Thyroid gland (tissue), 4 donors: Measurements from ENCODE around the gene NDUFB3. TPM values are rescaled to one million over a fixed set of nuclear protein-coding genes. Genes with fewer than 3 reads are reported as not detected.

Experiments used
- DNase-seq, 2 donors: peaks; one replicate each; pipeline ENCODE4 v3.0.0-alpha.2; 2019
- H3K27ac ChIP-seq, 3 donors: fragments of 200-600 bp; sonication (generic); 1 replicate in 2 of 3; 2 replicates in 1 of 3; pipeline ENCODE4 v1.5.1; 2016 to 2019; ENCODE audit warnings: mild to moderate bottlenecking in 1 of 3, moderate library complexity in 1 of 3
- H3K27me3 ChIP-seq: fragments of 200-600 bp; sonication (generic); one replicate; pipeline ENCODE4 v1.5.1; 2019
- H3K36me3 ChIP-seq, 2 donors: fragments of 200-600 bp; sonication (generic); one replicate each; pipeline ENCODE4 v1.5.1; 2016 to 2019
- H3K4me1 ChIP-seq, 2 donors: fragments of 200-600 bp; sonication (generic); one replicate each; pipeline ENCODE4 v1.5.1; 2017 to 2019
- H3K4me3 ChIP-seq, 3 donors: fragments of 200-600 bp; sonication (generic); replicated peaks in 1 of 3; 1 replicate in 2 of 3; 2 replicates in 1 of 3; pipeline ENCODE4 v1.5.1; 2016; ENCODE audit warnings: mild to moderate bottlenecking in 1 of 3
- H3K9me3 ChIP-seq: fragments of 200-600 bp; sonication (generic); one replicate; pipeline ENCODE4 v1.5.1; 2017
- CTCF ChIP-seq, 6 experiments: fragments of 200-600 bp in 3 of 6; fragments of 450-650 bp in 3 of 6; sonication (generic) in 3 of 6; IDR thresholded peaks; one replicate each; pipeline ENCODE4 v1.5.1; 2016 to 2019; ENCODE audit warnings: antibody characterized with exemption in 6 of 6, mild to moderate bottlenecking in 2 of 6, inconsistent platforms in 1 of 6, moderate library complexity in 1 of 6
- POLR2A ChIP-seq, 2 donors: fragments of 450-650 bp; IDR thresholded peaks; one replicate each; pipeline ENCODE4 v1.6.1; 2017; ENCODE audit warnings: antibody characterized with exemption in 2 of 2, mild to moderate bottlenecking in 2 of 2, moderate library complexity in 1 of 2
- WGBS, 2 donors: methylation state at CpG; one replicate each; pipeline ENCODE4 v1.1.5; 2017; 5-methylcytosine and 5-hydroxymethylcytosine counted together
- intact Hi-C: fragments of 100-400 bp; cut with DNase I; formaldehyde crosslinking; loops from one replicate; pipeline ENCODE4 v1.15.1; 2023
- total RNA-seq, 4 donors: library from RNA; depleted of rRNA; stranded (reverse); fragments of >200 nt; gene quantifications; one replicate each; pipeline ENCODE4 v1.2.3, GENCODE V29; 2016

The NDUFB3 gene
- total RNA-seq, 4 donors from 2014 or later: 42.4 to 95.2 (median 86.5) TPM

- 85 to 94% methylated on average over 1 of the region's 1 CpG for WGBS, 2 donors
- Histone ChIP-seq H3K36me3 (no peaks in the 10 kb centered on the region), H3K4me3 (no peak overlapping the region), H3K27ac (peak overlapping the region; percentile 98 to 100 (median 99)), H3K9me3 (no peaks in the 10 kb centered on the region), H3K4me1 (peaks cover 60 to 74% of the 10 kb centered on the region in 2 donors), H3K27me3 (no peaks in the 10 kb centered on the region)
- no peak for DNase-seq
- intact Hi-C loops: no loop called here
- TF ChIP-seq CTCF (IDR thresholded peaks at IDR 0.05): no peak
- no peak for TF ChIP-seq POLR2A (IDR thresholded peaks at IDR 0.05)
These were observed 50.5 kb downstream of the NDUFB3 start for GRCh38 chr2:201122276-201122675.

- Histone ChIP-seq H3K4me3 (no peak overlapping the region), H3K27ac (peak overlapping the region; percentile 99 to 100 (median 99)), H3K9me3 (no peaks in the 10 kb centered on the region), H3K36me3 (no peaks in the 10 kb centered on the region), H3K4me1 (peaks cover 95 to 97% of the 10 kb centered on the region in 2 donors), H3K27me3 (no peaks in the 10 kb centered on the region)
- peak; percentile 36 to 39 for DNase-seq
- WGBS, 2 donors: 39 to 45% methylated on average over 9 of the region's 9 CpGs
- peak in 1 of 2 donors; percentile 39 for TF ChIP-seq POLR2A (IDR thresholded peaks at IDR 0.05)
- no peak for TF ChIP-seq CTCF (IDR thresholded peaks at IDR 0.05)
- intact Hi-C loops: no loop called here
These were observed 54.7 kb downstream of the NDUFB3 start for GRCh38 chr2:201126308-201127151.

GRCh38 chr2:201127152-201127511 lies 55.3 kb downstream of the NDUFB3 start:
- TF ChIP-seq POLR2A (IDR thresholded peaks at IDR 0.05): no peak
- TF ChIP-seq CTCF (IDR thresholded peaks at IDR 0.05): no peak
- Histone ChIP-seq H3K36me3 (no peaks in the 10 kb centered on the region), H3K9me3 (no peaks in the 10 kb centered on the region), H3K4me1 (peaks cover 95 to 97% of the 10 kb centered on the region in 2 donors), H3K27ac (peak overlapping the region; percentile 99 to 100 (median 99)), H3K27me3 (no peaks in the 10 kb centered on the region), H3K4me3 (peak overlapping the region in 1 of 3 donors; percentile 8)
- 54 to 61% methylated on average over 2 of the region's 2 CpGs for WGBS, 2 donors
- intact Hi-C loops: no loop called here
- DNase-seq: peak in 1 of 2 donors; percentile 42

- Histone ChIP-seq H3K4me3 (peak overlapping the region in 1 of 3 donors; percentile 8), H3K4me1 (peaks cover 95 to 97% of the 10 kb centered on the region in 2 donors), H3K9me3 (no peaks in the 10 kb centered on the region), H3K36me3 (no peaks in the 10 kb centered on the region), H3K27ac (peak overlapping the region; percentile 99 to 100 (median 99)), H3K27me3 (no peaks in the 10 kb centered on the region)
- peak; percentile 68 to 78 for DNase-seq
- intact Hi-C loops: no loop called here
- WGBS, 2 donors: 9 to 14% methylated on average over 5 of the region's 5 CpGs
- TF ChIP-seq CTCF (IDR thresholded peaks at IDR 0.05) (no peak), POLR2A (IDR thresholded peaks at IDR 0.05) (peak in 1 of 2 donors; percentile 68)
These were observed 55.8 kb downstream of the NDUFB3 start for GRCh38 chr2:201127570-201127969.

- H3K27ac ChIP-seq: peak overlapping the region; percentile 99 to 100 (median 99)
These were observed 56.2 kb downstream of the NDUFB3 start for GRCh38 chr2:201128033-201128432.

More at GRCh38 chr2:201128033-201128432, 56.2 kb downstream of the NDUFB3 start:
- Histone ChIP-seq H3K27me3 (no peaks in the 10 kb centered on the region), H3K9me3 (no peaks in the 10 kb centered on the region), H3K4me3 (no peak overlapping the region), H3K4me1 (peaks cover 91 to 97% of the 10 kb centered on the region in 2 donors), H3K36me3 (peaks cover 0 to 2% of the 10 kb centered on the region in 2 donors)
- TF ChIP-seq POLR2A (IDR thresholded peaks at IDR 0.05) (no peak), CTCF (IDR thresholded peaks at IDR 0.05) (no peak)
- 80 to 92% methylated on average over 1 of the region's 1 CpG for WGBS, 2 donors
- intact Hi-C loops: no loop called here
- no peak for DNase-seq
